Duodenal mucosa (tissue), 2 donors: ENCODE results near the gene EXOSC6.
"Not testable (repeated sequence)": the region's sequence is repeated elsewhere in the genome, so short reads cannot be mapped to it uniquely, and the experiment has no call there.

ENCODE experiments used
- H3K27ac ChIP-seq: one replicate; pipeline ENCODE4 v1.7.0; 2013; ENCODE audit warnings: low read depth, low read length
- H3K27me3 ChIP-seq, 2 donors: one replicate each; pipeline ENCODE4 v1.7.0; 2013; ENCODE audit warnings: low read length in 2 of 2, control low read depth in 1 of 2; ENCODE audit not compliant: insufficient read depth in 2 of 2, control insufficient read depth in 1 of 2
- H3K36me3 ChIP-seq, 2 donors: one replicate each; pipeline ENCODE4 v1.7.0; 2013; ENCODE audit warnings: low read length in 2 of 2, control low read depth in 1 of 2; ENCODE audit not compliant: insufficient read depth in 2 of 2, control insufficient read depth in 1 of 2
- H3K4me1 ChIP-seq, 2 donors: one replicate each; pipeline ENCODE4 v1.7.0; 2013; ENCODE audit warnings: low read length in 2 of 2, control low read depth in 1 of 2; ENCODE audit not compliant: insufficient read depth in 2 of 2, control insufficient read depth in 1 of 2
- H3K4me3 ChIP-seq, 2 donors: one replicate each; pipeline ENCODE4 v1.7.0; 2013; ENCODE audit warnings: low read length in 2 of 2, low read depth in 1 of 2
- H3K9ac ChIP-seq, 2 donors: one replicate each; pipeline ENCODE4 v1.7.0; 2013; ENCODE audit warnings: low read length in 2 of 2, low read depth in 1 of 2
- H3K9me3 ChIP-seq, 2 donors: one replicate each; pipeline ENCODE4 v1.7.0; 2013; ENCODE audit warnings: low read length in 2 of 2, control low read depth in 1 of 2; ENCODE audit not compliant: control insufficient read depth in 1 of 2

Gene EXOSC6

DNA sequence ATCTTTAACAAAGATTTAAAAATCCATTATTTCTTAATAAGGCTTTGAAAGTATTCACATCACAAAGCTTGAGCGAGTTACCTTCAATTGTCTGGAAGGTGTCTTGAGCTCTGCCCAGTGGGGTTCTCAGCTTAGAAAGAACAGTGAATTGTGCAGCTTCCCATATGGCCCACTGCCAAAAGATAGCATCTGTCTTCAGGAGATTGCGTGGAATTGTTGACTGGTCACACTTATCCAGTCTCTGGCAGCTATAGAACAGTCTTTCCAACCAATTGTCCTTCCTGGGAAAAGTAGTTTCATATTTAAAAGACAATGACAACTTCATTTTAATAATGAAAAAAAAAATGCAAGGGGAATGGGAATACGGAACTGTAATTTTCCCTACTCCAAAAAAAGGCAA lies 19.9 kb downstream of the EXOSC6 start:
- H3K36me3 ChIP-seq, H3K9me3 ChIP-seq, H3K4me3 ChIP-seq: not testable (repeated sequence)

DNA sequence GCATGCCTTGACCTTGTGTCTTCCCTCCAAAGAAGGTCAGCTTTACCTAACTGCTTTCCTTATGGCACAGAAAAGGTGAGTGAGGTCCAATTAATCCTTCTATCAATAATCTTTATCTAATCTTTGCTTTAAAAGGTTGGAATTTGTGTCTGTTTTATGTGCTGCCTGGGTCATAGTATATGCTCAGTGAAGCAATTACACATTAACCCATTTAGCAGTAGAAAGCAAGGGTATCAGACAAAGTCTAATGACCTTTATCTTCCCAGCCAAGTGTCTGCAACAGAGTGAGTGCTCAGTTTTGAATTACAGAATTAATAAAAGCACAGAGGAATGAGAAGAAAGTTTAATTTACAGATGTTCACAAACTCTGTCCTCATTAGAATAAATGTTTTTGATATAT lies 25.7 kb downstream of the EXOSC6 start:
- H3K27ac ChIP-seq, H3K36me3 ChIP-seq: not testable (repeated sequence)

More for the DNA sequence above, 19.9 kb downstream of the EXOSC6 start:
- not testable (repeated sequence) for H3K4me1 ChIP-seq, H3K27ac ChIP-seq, H3K9ac ChIP-seq, H3K27me3 ChIP-seq

DNA sequence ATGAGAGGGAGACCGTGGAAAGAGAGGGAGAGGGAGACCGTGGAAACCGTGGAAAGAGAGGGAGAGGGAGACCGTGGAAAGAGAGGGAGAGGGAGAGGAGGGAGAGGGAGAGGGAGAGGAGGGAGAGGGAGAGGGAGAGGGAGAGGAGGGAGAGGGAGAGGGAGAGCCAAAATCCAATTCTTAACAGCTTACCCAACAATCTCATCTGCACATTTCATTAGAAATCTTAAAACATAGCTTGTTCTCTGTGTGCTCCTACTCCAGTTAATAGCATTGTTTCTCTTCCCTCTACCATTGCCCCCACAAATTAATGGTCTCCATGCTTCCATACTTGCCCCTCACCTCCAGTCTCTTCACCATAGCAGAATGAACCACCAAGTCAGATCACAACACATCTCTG lies 26.3 kb downstream of the EXOSC6 start:
- H3K4me1 ChIP-seq, H3K4me3 ChIP-seq, H3K36me3 ChIP-seq, H3K27me3 ChIP-seq, H3K9me3 ChIP-seq, H3K9ac ChIP-seq, H3K27ac ChIP-seq: not testable (repeated sequence)

More for the DNA sequence above, 25.7 kb downstream of the EXOSC6 start:
- H3K9me3 ChIP-seq, H3K27me3 ChIP-seq, H3K9ac ChIP-seq, H3K4me1 ChIP-seq, H3K4me3 ChIP-seq: not testable (repeated sequence)

DNA sequence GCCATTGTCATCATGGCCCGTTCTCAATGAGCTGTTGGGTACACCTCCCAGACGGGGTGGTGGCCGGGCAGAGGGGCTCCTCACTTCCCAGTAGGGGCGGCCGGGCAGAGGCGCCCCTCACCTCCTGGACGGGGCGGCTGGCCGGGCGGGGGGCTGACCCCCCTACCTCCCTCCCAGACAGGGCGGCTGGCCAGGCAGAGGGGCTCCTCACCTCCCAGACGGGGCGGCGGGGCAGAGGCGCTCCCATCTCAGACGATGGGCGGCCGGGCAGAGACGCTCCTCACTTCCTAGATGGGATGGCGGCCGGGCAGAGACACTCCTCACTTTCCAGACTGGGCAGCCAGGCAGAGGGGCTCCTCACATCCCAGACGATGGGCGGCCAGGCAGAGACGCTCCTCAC lies 27.1 kb downstream of the EXOSC6 start:
- not testable (repeated sequence) for H3K27me3 ChIP-seq, H3K27ac ChIP-seq, H3K36me3 ChIP-seq, H3K9ac ChIP-seq, H3K9me3 ChIP-seq, H3K4me3 ChIP-seq, H3K4me1 ChIP-seq

DNA sequence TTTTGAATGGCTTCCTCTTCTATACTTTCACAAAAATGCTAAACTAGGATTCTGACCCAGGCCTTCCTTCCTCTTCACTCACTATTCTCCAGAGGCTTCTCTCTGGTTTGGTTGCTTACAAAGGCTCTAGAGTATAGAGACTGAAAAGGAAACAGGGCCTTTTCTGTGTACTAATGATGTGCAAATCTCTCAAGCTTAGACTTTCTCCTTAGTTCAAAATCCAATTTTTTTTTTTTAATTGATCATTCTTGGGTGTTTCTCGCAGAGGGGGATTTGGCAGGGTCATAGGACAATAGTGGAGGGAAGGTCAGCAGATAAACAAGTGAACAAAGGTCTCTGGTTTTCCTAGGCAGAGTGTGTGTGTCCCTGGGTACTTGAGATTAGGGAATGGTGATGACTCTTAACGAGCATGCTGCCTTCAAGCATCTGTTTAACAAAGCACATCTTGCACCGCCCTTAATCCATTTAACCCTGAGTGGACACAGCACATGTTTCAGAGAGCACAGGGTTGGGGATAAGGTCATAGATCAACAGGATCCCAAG lies 27.7 kb downstream of the EXOSC6 start:
- not testable (repeated sequence) for H3K9me3 ChIP-seq, H3K4me3 ChIP-seq, H3K36me3 ChIP-seq, H3K9ac ChIP-seq, H3K27me3 ChIP-seq, H3K27ac ChIP-seq, H3K4me1 ChIP-seq

DNA sequence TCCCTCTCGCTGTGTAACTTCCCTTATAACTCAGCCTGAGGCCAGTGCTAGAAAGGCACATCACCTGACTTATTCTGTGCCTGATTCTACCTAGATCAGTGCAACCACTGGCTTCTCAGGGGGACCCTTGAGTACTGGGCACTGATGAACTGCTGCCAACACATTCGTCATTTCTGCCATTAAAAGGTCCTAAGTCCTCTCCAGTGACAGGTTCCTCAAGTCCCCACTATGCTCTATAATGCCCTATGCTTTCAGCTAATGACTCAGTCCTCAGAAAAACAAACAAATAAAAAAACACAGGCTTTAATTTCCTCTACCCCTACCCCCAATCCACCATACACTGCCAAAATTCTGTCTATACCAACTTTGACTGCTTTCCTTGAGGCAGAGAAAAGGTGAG lies 28.5 kb downstream of the EXOSC6 start:
- not testable (repeated sequence) for H3K4me3 ChIP-seq, H3K36me3 ChIP-seq, H3K27ac ChIP-seq, H3K27me3 ChIP-seq, H3K9me3 ChIP-seq, H3K4me1 ChIP-seq, H3K9ac ChIP-seq

DNA sequence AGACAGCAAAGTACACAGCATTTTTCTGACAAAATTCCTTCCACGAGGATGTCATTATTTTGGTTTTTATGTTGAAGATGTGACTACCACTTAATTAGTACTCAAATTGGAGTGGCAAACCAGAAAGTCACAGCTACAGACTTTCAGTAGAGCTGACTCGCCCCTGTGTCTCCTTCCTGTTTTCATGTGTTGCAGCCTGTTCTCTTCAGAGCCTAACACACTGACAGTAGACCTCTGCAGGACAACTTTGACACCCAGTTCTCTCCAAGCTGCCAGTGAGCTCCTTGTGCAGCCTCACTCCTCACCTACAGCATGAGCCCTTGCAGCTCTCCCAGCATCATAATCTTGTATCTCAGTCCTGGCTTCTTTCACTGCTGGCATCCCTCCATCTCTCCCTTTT lies 29.2 kb downstream of the EXOSC6 start:
- H3K27me3 ChIP-seq, H3K9me3 ChIP-seq, H3K9ac ChIP-seq, H3K4me1 ChIP-seq, H3K36me3 ChIP-seq, H3K4me3 ChIP-seq, H3K27ac ChIP-seq: not testable (repeated sequence)

DNA sequence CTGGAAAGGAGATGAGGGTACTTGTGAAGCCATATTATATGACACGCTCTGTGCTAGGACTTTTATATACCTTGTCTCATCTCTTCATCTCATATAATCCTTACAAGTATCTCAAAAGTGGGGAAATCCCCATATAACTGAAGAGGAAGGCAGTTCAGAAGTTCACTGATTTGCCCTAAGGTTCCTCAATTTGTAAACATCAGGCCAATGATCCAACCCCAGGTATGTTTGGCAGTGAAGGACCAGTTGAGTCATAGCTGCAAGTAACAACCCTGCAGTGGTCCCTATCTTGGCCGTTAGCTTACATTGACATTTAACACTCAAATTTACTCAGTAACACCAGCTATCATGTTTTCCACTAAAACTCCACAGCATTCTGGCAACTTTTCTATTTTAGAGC lies 33.2 kb downstream of the EXOSC6 start:
- not testable (repeated sequence) for H3K27ac ChIP-seq, H3K4me3 ChIP-seq, H3K9ac ChIP-seq, H3K36me3 ChIP-seq, H3K4me1 ChIP-seq, H3K27me3 ChIP-seq, H3K9me3 ChIP-seq

DNA sequence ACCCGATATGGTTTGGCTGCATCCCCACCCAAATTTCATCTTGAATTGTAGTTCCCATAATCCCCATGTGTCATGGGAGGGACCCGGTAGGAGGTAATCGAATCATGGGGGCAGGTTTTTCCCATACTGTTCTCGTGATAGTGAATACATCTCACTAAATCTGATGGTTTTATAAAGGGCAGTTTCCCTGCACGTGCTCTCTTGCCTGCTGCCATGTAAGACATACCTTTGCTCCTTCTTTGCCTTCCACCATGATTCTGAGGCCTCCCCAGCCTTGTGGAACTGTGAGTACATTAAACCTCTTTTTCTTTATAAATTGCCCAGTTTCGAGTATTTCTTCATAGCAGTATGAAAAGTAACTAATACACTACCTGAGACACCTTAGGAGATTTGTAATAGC lies 45.4 kb downstream of the EXOSC6 start:
- H3K36me3 ChIP-seq, H3K4me1 ChIP-seq, H3K9ac ChIP-seq, H3K27me3 ChIP-seq, H3K4me3 ChIP-seq, H3K9me3 ChIP-seq, H3K27ac ChIP-seq: not testable (repeated sequence)

DNA sequence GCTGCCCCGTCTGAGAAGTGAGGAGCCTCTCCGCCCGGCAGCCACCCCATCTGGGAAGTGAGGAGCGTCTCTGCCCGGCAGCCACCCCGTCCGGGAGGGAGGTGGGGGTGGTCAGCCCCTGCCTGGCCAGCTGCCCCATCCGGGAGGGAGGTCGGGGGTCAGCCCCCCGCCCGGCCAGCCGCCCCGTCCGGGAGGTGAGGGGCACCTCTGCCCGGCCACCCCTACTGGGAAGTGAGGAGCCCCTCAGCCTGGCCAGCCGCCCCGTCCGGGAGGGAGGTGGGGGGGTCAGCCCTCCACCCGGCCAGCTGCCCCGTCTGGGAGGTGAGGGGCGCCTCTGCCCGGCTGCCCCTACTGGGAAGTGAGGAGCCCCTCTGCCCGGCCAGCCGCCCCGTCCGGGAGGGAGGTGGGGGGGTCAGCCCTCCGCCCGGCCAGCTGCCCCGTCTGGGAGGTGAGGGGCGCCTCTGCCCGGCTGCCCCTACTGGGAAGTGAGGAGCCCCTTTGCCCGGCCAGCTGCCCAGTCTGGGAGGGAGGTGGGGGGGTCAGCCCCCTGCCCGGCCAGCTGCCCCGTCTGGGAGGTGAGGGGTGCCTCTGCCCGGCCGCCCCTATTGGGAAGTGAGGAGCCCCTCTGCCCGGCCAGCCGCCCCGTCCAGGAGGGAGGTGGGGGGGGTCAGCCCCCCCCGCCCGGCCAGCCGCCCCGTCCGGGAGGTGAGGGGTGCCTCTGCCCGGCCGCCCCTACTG lies 46.9 kb downstream of the EXOSC6 start:
- not testable (repeated sequence) for H3K27ac ChIP-seq, H3K27me3 ChIP-seq, H3K4me1 ChIP-seq, H3K4me3 ChIP-seq, H3K36me3 ChIP-seq, H3K9me3 ChIP-seq, H3K9ac ChIP-seq

DNA sequence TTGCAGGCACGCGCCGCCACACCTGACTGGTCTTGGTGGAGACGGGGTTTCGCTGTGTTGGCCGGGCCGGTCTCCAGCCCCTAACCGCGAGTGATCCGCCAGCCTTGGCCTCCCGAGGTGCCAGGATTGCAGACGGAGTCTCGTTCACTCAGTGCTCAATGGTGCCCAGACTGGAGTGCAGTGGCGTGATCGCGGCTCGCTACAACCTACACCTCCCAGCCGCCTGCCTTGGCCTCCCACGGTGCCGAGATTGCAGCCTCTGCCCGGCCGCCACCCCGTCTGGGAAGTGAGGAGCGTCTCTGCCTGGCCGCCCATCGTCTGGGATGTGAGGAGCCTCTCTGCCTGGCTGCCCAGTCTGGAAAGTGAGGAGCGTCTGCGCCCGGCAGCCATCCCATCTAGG lies 47.7 kb downstream of the EXOSC6 start:
- H3K4me3 ChIP-seq, H3K4me1 ChIP-seq, H3K36me3 ChIP-seq, H3K9ac ChIP-seq, H3K9me3 ChIP-seq, H3K27ac ChIP-seq, H3K27me3 ChIP-seq: not testable (repeated sequence)
